Measurements from ENCODE around the gene INS. TPM values are rescaled to one million over a fixed set of nuclear protein-coding genes. Genes with fewer than 3 reads are reported as not detected.

INS gene
- total and polyA plus RNA-seq, 7 donors, result 0.73 to 51.7 TPM; not detected in 5

GRCh38 chr11:2165571-2165970 is 4.6 kb upstream of the INS start:
- 62 to 83% methylated on average over 13 of the region's 13 CpGs for WGBS, 2 donors
- no peak for DNase-seq
- no peak for TF ChIP-seq POLR2AphosphoS5 (IDR thresholded peaks at IDR 0.05)
- Histone ChIP-seq H3K27ac (no peak overlapping the region), H3K4me3 (no peak overlapping the region), H3K36me3 (no peaks in the 10 kb centered on the region), H3K27me3 (peaks cover 7 to 67% (median 39%) of the 10 kb centered on the region in 3 donors), H3K4me1 (peaks cover 0 to 10% (median 7%) of the 10 kb centered on the region in 4 donors), H3K9me3 (no peaks in the 10 kb centered on the region)
- intact Hi-C loops (cut with DNase I), result no loop called here

DNA sequence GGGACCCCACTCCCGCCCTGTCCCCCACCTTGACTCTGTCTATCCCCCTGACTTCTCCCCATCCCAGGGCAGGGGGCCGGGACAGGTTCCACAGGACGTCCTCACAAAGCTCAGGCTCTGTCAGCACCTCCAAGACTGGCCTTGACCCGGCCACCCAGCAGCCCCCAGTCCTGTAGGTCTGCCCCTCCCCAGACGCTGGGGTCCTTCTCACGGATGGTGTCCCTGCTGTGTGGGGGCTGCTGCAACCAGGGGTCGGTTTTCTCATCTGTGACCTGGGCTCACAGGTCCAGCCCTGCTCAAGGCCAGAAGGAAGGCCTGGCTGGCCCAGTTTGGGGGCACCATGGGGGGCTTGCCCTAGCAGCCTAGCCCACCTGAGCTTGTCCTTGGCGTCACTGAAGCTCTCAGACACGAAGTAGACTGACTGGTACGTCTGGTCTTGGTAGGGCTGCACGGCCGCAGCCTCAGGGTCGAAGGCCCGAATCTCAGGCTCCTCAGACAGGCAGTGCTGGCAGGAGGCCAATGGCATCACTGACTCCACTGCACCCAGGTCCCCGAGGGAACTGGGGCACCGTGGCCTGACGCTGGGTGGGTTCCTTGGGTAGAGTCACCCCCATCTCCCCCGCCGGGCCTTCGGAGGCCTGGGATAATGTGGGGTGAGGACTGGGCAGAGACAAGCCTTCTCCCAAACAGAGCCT is 4.0 kb upstream of the INS start:
- intact Hi-C loops (cut with DNase I), result no loop called here
- Histone ChIP-seq H3K9me3 (no peaks in the 10 kb centered on the region), H3K4me1 (peaks cover 0 to 10% (median 7%) of the 10 kb centered on the region in 4 donors), H3K27me3 (peaks cover 7 to 63% (median 35%) of the 10 kb centered on the region in 3 donors), H3K36me3 (no peaks in the 10 kb centered on the region), H3K4me3 (no peak overlapping the region), H3K27ac (no peak overlapping the region)
- TF ChIP-seq EP300 (IDR thresholded peaks at IDR 0.05), result no peak
- TF ChIP-seq POLR2AphosphoS5 (IDR thresholded peaks at IDR 0.05), result no peak
- no peak for TF ChIP-seq POLR2A (IDR thresholded peaks at IDR 0.05)
- TF ChIP-seq, protein P1, sequence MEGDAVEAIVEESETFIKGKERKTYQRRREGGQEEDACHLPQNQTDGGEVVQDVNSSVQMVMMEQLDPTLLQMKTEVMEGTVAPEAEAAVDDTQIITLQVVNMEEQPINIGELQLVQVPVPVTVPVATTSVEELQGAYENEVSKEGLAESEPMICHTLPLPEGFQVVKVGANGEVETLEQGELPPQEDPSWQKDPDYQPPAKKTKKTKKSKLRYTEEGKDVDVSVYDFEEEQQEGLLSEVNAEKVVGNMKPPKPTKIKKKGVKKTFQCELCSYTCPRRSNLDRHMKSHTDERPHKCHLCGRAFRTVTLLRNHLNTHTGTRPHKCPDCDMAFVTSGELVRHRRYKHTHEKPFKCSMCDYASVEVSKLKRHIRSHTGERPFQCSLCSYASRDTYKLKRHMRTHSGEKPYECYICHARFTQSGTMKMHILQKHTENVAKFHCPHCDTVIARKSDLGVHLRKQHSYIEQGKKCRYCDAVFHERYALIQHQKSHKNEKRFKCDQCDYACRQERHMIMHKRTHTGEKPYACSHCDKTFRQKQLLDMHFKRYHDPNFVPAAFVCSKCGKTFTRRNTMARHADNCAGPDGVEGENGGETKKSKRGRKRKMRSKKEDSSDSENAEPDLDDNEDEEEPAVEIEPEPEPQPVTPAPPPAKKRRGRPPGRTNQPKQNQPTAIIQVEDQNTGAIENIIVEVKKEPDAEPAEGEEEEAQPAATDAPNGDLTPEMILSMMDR (IDR thresholded peaks at IDR 0.05), result no peak
- DNase-seq, result no peak
- 50 to 77% methylated on average over 20 of the region's 20 CpGs for WGBS, 2 donors

- Histone ChIP-seq H3K4me3 (no peak overlapping the region), H3K4me1 (peaks cover 0 to 10% (median 7%) of the 10 kb centered on the region in 4 donors), H3K27me3 (peaks cover 7 to 54% (median 31%) of the 10 kb centered on the region in 3 donors), H3K9me3 (no peaks in the 10 kb centered on the region), H3K36me3 (no peaks in the 10 kb centered on the region), H3K27ac (no peak overlapping the region)
- 74 to 90% methylated on average over 22 of the region's 22 CpGs for WGBS, 2 donors
- intact Hi-C loops (cut with DNase I), result no loop called here
- TF ChIP-seq POLR2AphosphoS5 (IDR thresholded peaks at IDR 0.05), result no peak
- TF ChIP-seq EP300 (IDR thresholded peaks at IDR 0.05), result no peak
- TF ChIP-seq, protein P1 (IDR thresholded peaks at IDR 0.05), result no peak
- TF ChIP-seq POLR2A (IDR thresholded peaks at IDR 0.05), result no peak
- no peak for DNase-seq
Measured at GRCh38 chr11:2164081-2164480, 3.1 kb upstream of the INS start.

DNA sequence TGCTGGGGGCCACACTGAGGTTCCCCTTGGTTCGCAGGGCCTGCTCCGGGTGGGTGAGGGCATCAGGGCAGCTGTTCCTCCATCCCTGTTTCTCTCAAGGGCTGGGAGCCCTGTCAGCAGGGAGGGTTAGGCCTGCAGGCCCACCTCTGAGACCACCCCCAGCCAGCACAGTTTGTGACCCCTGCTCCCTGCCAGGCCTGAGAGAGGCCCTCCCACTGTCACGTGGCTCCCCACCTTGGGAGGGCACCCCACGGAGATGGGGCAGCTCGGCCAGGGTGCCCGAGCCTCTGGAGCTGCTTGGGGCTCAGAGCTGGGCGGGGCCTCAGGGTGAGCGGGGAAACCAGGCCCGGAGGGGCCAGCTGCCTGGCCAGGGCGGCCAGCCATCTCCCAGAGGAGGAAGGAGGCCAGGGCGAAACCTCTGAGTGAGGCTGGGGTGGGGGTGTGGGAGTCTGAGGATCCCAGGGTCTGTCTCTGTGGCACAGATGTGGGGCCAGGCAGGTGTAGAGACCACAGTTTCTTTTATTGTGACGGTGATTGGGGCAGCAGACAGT is 2.5 kb upstream of the INS start:
- TF ChIP-seq, protein P1 (IDR thresholded peaks at IDR 0.05), result no peak
- no peak for TF ChIP-seq POLR2A (IDR thresholded peaks at IDR 0.05)
- TF ChIP-seq POLR2AphosphoS5 (IDR thresholded peaks at IDR 0.05), result no peak
- WGBS, 2 donors, result 41 to 74% methylated on average over 12 of the region's 12 CpGs
- no peak overlapping the region for H3K27ac ChIP-seq
- no peak overlapping the region for H3K4me3 ChIP-seq
- no peaks in the 10 kb centered on the region for H3K9me3 ChIP-seq
- H3K36me3 ChIP-seq, result no peaks in the 10 kb centered on the region
- H3K4me1 ChIP-seq, result peaks cover 0 to 10% (median 7%) of the 10 kb centered on the region in 4 donors
- intact Hi-C loops (cut with DNase I), result no loop called here
- no peak for DNase-seq
- H3K27me3 ChIP-seq, result peaks cover 7 to 51% (median 28%) of the 10 kb centered on the region in 3 donors

GRCh38 chr11:2159536-2160413 is 1.2 kb downstream of the INS start:
- WGBS, 2 donors, result 52 to 79% methylated on average over 36 of the region's 36 CpGs
- Histone ChIP-seq H3K27me3 (peaks cover 0 to 37% (median 25%) of the 10 kb centered on the region in 3 donors), H3K36me3 (no peaks in the 10 kb centered on the region), H3K4me1 (no peaks in the 10 kb centered on the region), H3K9me3 (no peaks in the 10 kb centered on the region), H3K27ac (no peak overlapping the region), H3K4me3 (no peak overlapping the region)
- intact Hi-C loops (cut with DNase I), result no loop called here
- no peak for TF ChIP-seq POLR2A (IDR thresholded peaks at IDR 0.05)
- TF ChIP-seq, protein P1 (IDR thresholded peaks at IDR 0.05), result no peak
- TF ChIP-seq EP300 (IDR thresholded peaks at IDR 0.05), result no peak
- TF ChIP-seq POLR2AphosphoS5 (IDR thresholded peaks at IDR 0.05), result no peak
- DNase-seq, result no peak
